Measurements from ENCODE around the gene BTN2A1.
"Not testable (repeated sequence)": the region's sequence is repeated elsewhere in the genome, so short reads cannot be mapped to it uniquely, and the experiment has no call there.

Gene BTN2A1

GRCh38 chr6:26422329-26422728, 35.4 kb upstream of the BTN2A1 start:
- peaks cover 10% of the 10 kb centered on the region for H3K9me3 Mint-ChIP-seq
- H3K36me3 Mint-ChIP-seq (ENCODE audit: low read depth) = peaks cover 6% of the 10 kb centered on the region
- H3K4me1 Mint-ChIP-seq = peaks cover 12% of the 10 kb centered on the region
- no peak for ATAC-seq
- H3K27ac Mint-ChIP-seq = no peak overlapping the region
- no peak for DNase-seq
- no peaks in the 10 kb centered on the region for H3K27me3 Mint-ChIP-seq
- H3K4me3 Mint-ChIP-seq = no peak overlapping the region

- Mint-ChIP-seq H3K36me3 (ENCODE audit: low read depth) (peaks cover 10% of the 10 kb centered on the region), H3K9me3 (no peaks in the 10 kb centered on the region), H3K27me3 (no peaks in the 10 kb centered on the region), H3K4me1 (peaks cover 11% of the 10 kb centered on the region), H3K27ac (no peak overlapping the region), H3K4me3 (no peak overlapping the region)
- DNase-seq = no peak
- ATAC-seq = no peak
Observed at GRCh38 chr6:26426691-26427450, 30.9 kb upstream of the BTN2A1 start.

GRCh38 chr6:26427451-26427809, 30.3 kb upstream of the BTN2A1 start:
- Mint-ChIP-seq H3K9me3 (no peaks in the 10 kb centered on the region), H3K4me3 (no peak overlapping the region), H3K27me3 (no peaks in the 10 kb centered on the region), H3K36me3 (ENCODE audit: low read depth) (peaks cover 12% of the 10 kb centered on the region), H3K27ac (no peak overlapping the region), H3K4me1 (peaks cover 8% of the 10 kb centered on the region)
- DNase-seq (no peak), ATAC-seq (no peak)

GRCh38 chr6:26428206-26428605, 29.5 kb upstream of the BTN2A1 start:
- Mint-ChIP-seq H3K4me1 (peaks cover 8% of the 10 kb centered on the region), H3K27me3 (no peaks in the 10 kb centered on the region), H3K27ac (no peak overlapping the region), H3K36me3 (ENCODE audit: low read depth) (peaks cover 14% of the 10 kb centered on the region), H3K4me3 (no peak overlapping the region), H3K9me3 (no peaks in the 10 kb centered on the region)
- no peak for ATAC-seq
- no peak for DNase-seq

- no peak overlapping the region for H3K27ac Mint-ChIP-seq
- peaks cover 2% of the 10 kb centered on the region for H3K4me1 Mint-ChIP-seq
- H3K4me3 Mint-ChIP-seq = no peak overlapping the region
- ATAC-seq (no peak), DNase-seq (no peak)
- H3K27me3 Mint-ChIP-seq = no peaks in the 10 kb centered on the region
- H3K9me3 Mint-ChIP-seq = peaks cover 10% of the 10 kb centered on the region
- H3K36me3 Mint-ChIP-seq (ENCODE audit: low read depth) = peaks cover 24% of the 10 kb centered on the region
Observed at GRCh38 chr6:26430787-26431186, 27.0 kb upstream of the BTN2A1 start.

GRCh38 chr6:26431258-26432172, 26.2 kb upstream of the BTN2A1 start:
- H3K9me3 Mint-ChIP-seq = peaks cover 10% of the 10 kb centered on the region
- DNase-seq (no peak), ATAC-seq (no peak)

GRCh38 chr6:26432627-26433201, 25.0 kb upstream of the BTN2A1 start:
- DNase-seq (no peak), ATAC-seq (no peak)
- Mint-ChIP-seq H3K27ac (no peak overlapping the region), H3K36me3 (ENCODE audit: low read depth) (peaks cover 21% of the 10 kb centered on the region), H3K4me1 (no peaks in the 10 kb centered on the region), H3K27me3 (no peaks in the 10 kb centered on the region), H3K4me3 (no peak overlapping the region), H3K9me3 (peaks cover 10% of the 10 kb centered on the region)

More at GRCh38 chr6:26431258-26432172, 26.2 kb upstream of the BTN2A1 start:
- Mint-ChIP-seq H3K4me1 (no peaks in the 10 kb centered on the region), H3K4me3 (no peak overlapping the region), H3K27ac (no peak overlapping the region), H3K27me3 (no peaks in the 10 kb centered on the region), H3K36me3 (ENCODE audit: low read depth) (peaks cover 24% of the 10 kb centered on the region)

GRCh38 chr6:26433680-26434079, 24.1 kb upstream of the BTN2A1 start:
- H3K9me3 Mint-ChIP-seq, ATAC-seq, H3K27me3 Mint-ChIP-seq, DNase-seq, H3K4me3 Mint-ChIP-seq, H3K4me1 Mint-ChIP-seq, H3K27ac Mint-ChIP-seq: not testable (repeated sequence)
- H3K36me3 Mint-ChIP-seq (ENCODE audit: low read depth) = peaks cover 16% of the 10 kb centered on the region

GRCh38 chr6:26436018-26436417, 21.7 kb upstream of the BTN2A1 start:
- Mint-ChIP-seq H3K4me1 (peaks cover 15% of the 10 kb centered on the region), H3K4me3 (no peak overlapping the region), H3K27me3 (no peaks in the 10 kb centered on the region), H3K27ac (no peak overlapping the region), H3K9me3 (peaks cover 10% of the 10 kb centered on the region), H3K36me3 (ENCODE audit: low read depth) (peaks cover 16% of the 10 kb centered on the region)
- ATAC-seq (no peak), DNase-seq (no peak)

- no peaks in the 10 kb centered on the region for H3K27me3 Mint-ChIP-seq
- DNase-seq = no peak
- H3K9me3 Mint-ChIP-seq = peaks cover 10% of the 10 kb centered on the region
- no peak overlapping the region for H3K27ac Mint-ChIP-seq
- peaks cover 14% of the 10 kb centered on the region for H3K36me3 Mint-ChIP-seq (ENCODE audit: low read depth)
- no peak for ATAC-seq
- peaks cover 23% of the 10 kb centered on the region for H3K4me1 Mint-ChIP-seq
- no peak overlapping the region for H3K4me3 Mint-ChIP-seq
Observed at GRCh38 chr6:26437550-26437949, 20.2 kb upstream of the BTN2A1 start.

- no peak overlapping the region for H3K4me3 Mint-ChIP-seq
- H3K36me3 Mint-ChIP-seq (ENCODE audit: low read depth) = peaks cover 13% of the 10 kb centered on the region
- no peaks in the 10 kb centered on the region for H3K27me3 Mint-ChIP-seq
- no peak for DNase-seq
- no peak overlapping the region for H3K27ac Mint-ChIP-seq
- H3K4me1 Mint-ChIP-seq = peaks cover 28% of the 10 kb centered on the region
- ATAC-seq = no peak
- H3K9me3 Mint-ChIP-seq = peaks cover 10% of the 10 kb centered on the region
Observed at GRCh38 chr6:26438000-26438399, 19.8 kb upstream of the BTN2A1 start.

GRCh38 chr6:26439151-26440125, 18.3 kb upstream of the BTN2A1 start:
- Mint-ChIP-seq H3K27ac (peak overlapping the region; percentile 98), H3K36me3 (ENCODE audit: low read depth) (peaks cover 6% of the 10 kb centered on the region), H3K9me3 (peaks cover 3% of the 10 kb centered on the region), H3K27me3 (no peaks in the 10 kb centered on the region), H3K4me1 (peaks cover 40% of the 10 kb centered on the region), H3K4me3 (peak overlapping the region; percentile 97)
- ATAC-seq = no peak
- no peak for DNase-seq

- peak overlapping the region; percentile 97 for H3K4me3 Mint-ChIP-seq
- peak overlapping the region; percentile 98 for H3K27ac Mint-ChIP-seq
- H3K27me3 Mint-ChIP-seq = no peaks in the 10 kb centered on the region
- H3K9me3 Mint-ChIP-seq = no peaks in the 10 kb centered on the region
- peaks cover 12% of the 10 kb centered on the region for H3K36me3 Mint-ChIP-seq (ENCODE audit: low read depth)
- H3K4me1 Mint-ChIP-seq = peaks cover 55% of the 10 kb centered on the region
- no peak for ATAC-seq
- DNase-seq = no peak
Observed at GRCh38 chr6:26440977-26441358, 16.8 kb upstream of the BTN2A1 start.

GRCh38 chr6:26441977-26442376, 15.8 kb upstream of the BTN2A1 start:
- Mint-ChIP-seq H3K4me1 (peaks cover 65% of the 10 kb centered on the region), H3K4me3 (peak overlapping the region; percentile 97), H3K9me3 (no peaks in the 10 kb centered on the region), H3K27me3 (no peaks in the 10 kb centered on the region), H3K27ac (peak overlapping the region; percentile 80), H3K36me3 (ENCODE audit: low read depth) (peaks cover 17% of the 10 kb centered on the region)
- DNase-seq (no peak), ATAC-seq (no peak)

Data from activated naive CD8-positive, alpha-beta T cell treated with anti-CD3 and anti-CD28 coated beads, Interleukin-2, amount 50 U/mL, for 24 hours (primary cell).